ENCODE data around the gene KCNG4. TPM values are rescaled to one million over a fixed set of nuclear protein-coding genes. Genes with fewer than 3 reads are reported as not detected.

Gene KCNG4
- total RNA-seq, 1 donor from 2014 or later, result not detected

GRCh38 chr16:84190731-84191388, 49.0 kb downstream of the KCNG4 start, which contains the start of gene ADAD2:
Gene ADAD2, plus strand, starts transcription at chr16:84191157. Its CDS starts 74 bp downstream, at chr16:84191231.
- no peak within 1 kb of the TSS for H3K4me3 ChIP-seq (ENCODE audit: low read depth, low read length)
- H3K27me3 ChIP-seq (ENCODE audit: control insufficient read depth, insufficient read depth, low read length), result peaks cover 5% of the 10 kb centered on the region
- H3K36me3 ChIP-seq (ENCODE audit: control insufficient read depth, insufficient read depth, low read length), result no peaks in the 10 kb centered on the region
- no peak for DNase-seq (ENCODE audit: low read depth)
- TF ChIP-seq CTCF (IDR thresholded peaks at IDR 0.05; ENCODE audit: insufficient read depth, low read length, poor library complexity, severe bottlenecking), result no peak

- peak within 1 kb of the TSS; percentile 88 for H3K4me3 ChIP-seq (ENCODE audit: low read depth, low read length)
- peak; percentile 88 for DNase-seq (ENCODE audit: low read depth)
- H3K36me3 ChIP-seq (ENCODE audit: control insufficient read depth, insufficient read depth, low read length), result peaks cover 2% of the 10 kb centered on the region
- H3K27me3 ChIP-seq (ENCODE audit: control insufficient read depth, insufficient read depth, low read length), result no peaks in the 10 kb centered on the region
- TF ChIP-seq CTCF (IDR thresholded peaks at IDR 0.05; ENCODE audit: insufficient read depth, low read length, poor library complexity, severe bottlenecking), result peak; percentile 95
These were observed 53.0 kb downstream of the KCNG4 start, which contains the start of gene TAF1C for GRCh38 chr16:84186685-84187437. Gene TAF1C, minus strand, starts transcription at chr16:84187057. Its CDS starts 2,069 bp downstream, at chr16:84184988.

- H3K4me3 ChIP-seq (ENCODE audit: low read depth, low read length), result no peak overlapping the region
- no peak for TF ChIP-seq CTCF (IDR thresholded peaks at IDR 0.05; ENCODE audit: insufficient read depth, low read length, poor library complexity, severe bottlenecking)
- peaks cover 2% of the 10 kb centered on the region for H3K36me3 ChIP-seq (ENCODE audit: control insufficient read depth, insufficient read depth, low read length)
- no peaks in the 10 kb centered on the region for H3K27me3 ChIP-seq (ENCODE audit: control insufficient read depth, insufficient read depth, low read length)
- no peak for DNase-seq (ENCODE audit: low read depth)
These were observed 55.0 kb downstream of the KCNG4 start for GRCh38 chr16:84184775-84185174.

- H3K27me3 ChIP-seq (ENCODE audit: control insufficient read depth, insufficient read depth, low read length), result no peaks in the 10 kb centered on the region
- H3K36me3 ChIP-seq (ENCODE audit: control insufficient read depth, insufficient read depth, low read length), result peaks cover 2% of the 10 kb centered on the region
- DNase-seq (ENCODE audit: low read depth), result no peak
- TF ChIP-seq CTCF (IDR thresholded peaks at IDR 0.05; ENCODE audit: insufficient read depth, low read length, poor library complexity, severe bottlenecking), result peak; percentile 25
- no peak overlapping the region for H3K4me3 ChIP-seq (ENCODE audit: low read depth, low read length)
These were observed 55.8 kb downstream of the KCNG4 start for GRCh38 chr16:84183911-84184591.

- H3K4me3 ChIP-seq (ENCODE audit: low read depth, low read length), result no peak overlapping the region
- H3K36me3 ChIP-seq (ENCODE audit: control insufficient read depth, insufficient read depth, low read length), result peaks cover 2% of the 10 kb centered on the region
- no peak for TF ChIP-seq CTCF (IDR thresholded peaks at IDR 0.05; ENCODE audit: insufficient read depth, low read length, poor library complexity, severe bottlenecking)
- DNase-seq (ENCODE audit: low read depth), result no peak
- no peaks in the 10 kb centered on the region for H3K27me3 ChIP-seq (ENCODE audit: control insufficient read depth, insufficient read depth, low read length)
These were observed 56.3 kb downstream of the KCNG4 start for GRCh38 chr16:84183572-84183875.

All from kidney epithelial cell (primary cell).